NCI-H1417 treated with DMSO at 0.1 percent for 48 hours (cell line): ENCODE measurements around the gene POMZP3.
"Not testable (repeated sequence)": the region's sequence is repeated elsewhere in the genome, so short reads cannot be mapped to it uniquely, and the experiment has no call there.

Experiments used
- DNase-seq: peaks from one replicate; lab custom pipeline; 2025; lab: John Stamatoyannopoulos, UW

The POMZP3 gene

GRCh38 chr7:76588586-76588985, 38.5 kb downstream of the POMZP3 start:
- DNase-seq, result not testable (repeated sequence)

GRCh38 chr7:76586585-76587315, 40.3 kb downstream of the POMZP3 start:
- not testable (repeated sequence) for DNase-seq

GRCh38 chr7:76583636-76584281, 43.3 kb downstream of the POMZP3 start:
- not testable (repeated sequence) for DNase-seq

- not testable (repeated sequence) for DNase-seq
Measured at GRCh38 chr7:76582848-76583631, 44.0 kb downstream of the POMZP3 start.

- DNase-seq, result not testable (repeated sequence)
Measured at GRCh38 chr7:76575919-76576655, 51.0 kb downstream of the POMZP3 start.

- not testable (repeated sequence) for DNase-seq
Measured at GRCh38 chr7:76575431-76575830, 51.6 kb downstream of the POMZP3 start.

GRCh38 chr7:76572296-76572695, 54.8 kb downstream of the POMZP3 start:
- DNase-seq, result not testable (repeated sequence)

GRCh38 chr7:76570324-76570775, 56.7 kb downstream of the POMZP3 start:
- not testable (repeated sequence) for DNase-seq

- DNase-seq, result not testable (repeated sequence)
Measured at GRCh38 chr7:76568742-76569141, 58.3 kb downstream of the POMZP3 start.

GRCh38 chr7:76567753-76568152, 59.3 kb downstream of the POMZP3 start:
- DNase-seq, result not testable (repeated sequence)

GRCh38 chr7:76567311-76567710, 59.8 kb downstream of the POMZP3 start:
- not testable (repeated sequence) for DNase-seq

- DNase-seq, result not testable (repeated sequence)
Measured at GRCh38 chr7:76565001-76565400, 62.1 kb downstream of the POMZP3 start.

GRCh38 chr7:76561342-76561741, 65.7 kb downstream of the POMZP3 start:
- not testable (repeated sequence) for DNase-seq

GRCh38 chr7:76560157-76560556, 66.9 kb downstream of the POMZP3 start:
- not testable (repeated sequence) for DNase-seq
